AG04449 (cell line): ENCODE data around the gene RBP3.

Experiments used
- CTCF ChIA-PET: fragments of 350-600 bp; formaldehyde crosslinking; extraction: SDS; loops from one replicate; lab custom pipeline; 2021; ENCODE audit warnings: antibody characterized with exemption; lab: Yijun Ruan, JAX
- POLR2A ChIA-PET: fragments of 400-600, 350-600 bp; formaldehyde crosslinking; extraction: SDS; loops from one replicate; lab custom pipeline; 2020; ENCODE audit warnings: antibody characterized with exemption, inconsistent platforms; lab: Yijun Ruan, JAX
- DNase-seq: peaks from one replicate; pipeline ENCODE4 v3.0.0-alpha.2; 2010; ENCODE audit warnings: low read depth, low spot score
- H3K4me3 ChIP-seq: 2 replicates; pipeline ENCODE4 v1.5.1; 2011; ENCODE audit warnings: low read depth, mild to moderate bottlenecking, control low read depth, low read length
- CTCF ChIP-seq: IDR thresholded peaks from one replicate; pipeline ENCODE4 v1.5.1; 2011; ENCODE audit warnings: mild to moderate bottlenecking, moderate library complexity, low read length, control low read depth, inconsistent platforms; ENCODE audit not compliant: insufficient read depth; ENCODE audit errors: missing control alignments

RBP3 gene

GRCh38 chr10:47326306-47326926 is 21.7 kb upstream of the RBP3 start:
- CTCF ChIA-PET = interaction anchor here (4.9 kb wide), 1 partner anchor 13 kb away, joined by 48 read pairs; no protein-coding TSS in a partner anchor
- DNase-seq = no peak
- no peak for TF ChIP-seq CTCF
- H3K4me3 ChIP-seq = no peak overlapping the region
- POLR2A ChIA-PET = no interaction called here

- CTCF ChIA-PET = no interaction called here
- no peak for TF ChIP-seq CTCF
- POLR2A ChIA-PET = no interaction called here
- no peak for DNase-seq
- no peak overlapping the region for H3K4me3 ChIP-seq
These were observed 21.2 kb upstream of the RBP3 start for GRCh38 chr10:47326927-47327330.

GRCh38 chr10:47329855-47330254 is 18.3 kb upstream of the RBP3 start:
- H3K4me3 ChIP-seq = no peak overlapping the region
- ChIA-PET POLR2A (no interaction called here), CTCF (interaction anchor here (1.1 to 1.3 kb wide), 2 partner anchors 10 to 18 kb away, joined by 3 to 4 read pairs; no protein-coding TSS in a partner anchor)
- DNase-seq = no peak
- no peak for TF ChIP-seq CTCF

- TF ChIP-seq CTCF = no peak
- no peak for DNase-seq
- ChIA-PET POLR2A (no interaction called here), CTCF (interaction anchor here (1.3 kb wide), 1 partner anchor 19 kb away, joined by 4 read pairs; no protein-coding TSS in a partner anchor)
- H3K4me3 ChIP-seq = no peak overlapping the region
These were observed 17.8 kb upstream of the RBP3 start for GRCh38 chr10:47330366-47330765.

GRCh38 chr10:47330804-47331203 is 17.4 kb upstream of the RBP3 start:
- ChIA-PET CTCF (interaction anchor here (1.3 to 2.1 kb wide), 3 partner anchors 10 to 305 kb away, joined by 4 to 6 read pairs (median 4); no protein-coding TSS in a partner anchor), POLR2A (no interaction called here)
- no peak for TF ChIP-seq CTCF
- no peak overlapping the region for H3K4me3 ChIP-seq
- no peak for DNase-seq

- CTCF ChIA-PET = interaction anchor here (1.5 to 2.1 kb wide), 2 partner anchors 9 to 306 kb away, joined by 4 to 6 read pairs; no protein-coding TSS in a partner anchor
These were observed 16.7 kb upstream of the RBP3 start for GRCh38 chr10:47331491-47331890.

More at GRCh38 chr10:47331491-47331890, 16.7 kb upstream of the RBP3 start:
- POLR2A ChIA-PET = no interaction called here
- DNase-seq = no peak
- no peak for TF ChIP-seq CTCF
- no peak overlapping the region for H3K4me3 ChIP-seq
